GM19372 (cell line): ENCODE data around the gene RNF2.

Experiments
- ATAC-seq: cut with Tn5 transposase; IDR thresholded peaks from one replicate; pipeline ENCODE4 v1.9.1; 2021; ENCODE audit warnings: mild to moderate bottlenecking, low read depth, moderate library complexity; ENCODE audit not compliant: unreplicated experiment

The RNF2 gene

GRCh38 chr1:185087101-185087500 lies 41.7 kb downstream of the RNF2 start:
- ATAC-seq, result no peak

DNA sequence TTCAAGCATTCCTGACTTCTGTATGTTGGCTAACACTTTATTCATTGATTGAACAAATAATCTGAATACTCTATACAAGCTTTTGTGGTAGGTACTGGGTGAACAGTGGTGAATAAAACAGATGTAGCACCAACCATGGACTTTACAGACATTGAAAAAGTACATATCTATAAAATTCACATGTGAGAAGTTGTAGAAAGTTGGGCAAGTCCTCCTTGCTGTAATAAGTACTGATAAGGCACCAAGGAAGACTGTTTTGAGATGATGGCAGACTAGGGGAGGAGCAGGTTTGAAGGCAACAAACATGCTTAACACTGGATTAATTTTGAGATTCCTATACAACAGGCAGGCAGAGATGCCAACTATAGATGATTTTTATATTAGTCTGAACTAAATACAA lies 42.4 kb downstream of the RNF2 start:
- no peak for ATAC-seq

DNA sequence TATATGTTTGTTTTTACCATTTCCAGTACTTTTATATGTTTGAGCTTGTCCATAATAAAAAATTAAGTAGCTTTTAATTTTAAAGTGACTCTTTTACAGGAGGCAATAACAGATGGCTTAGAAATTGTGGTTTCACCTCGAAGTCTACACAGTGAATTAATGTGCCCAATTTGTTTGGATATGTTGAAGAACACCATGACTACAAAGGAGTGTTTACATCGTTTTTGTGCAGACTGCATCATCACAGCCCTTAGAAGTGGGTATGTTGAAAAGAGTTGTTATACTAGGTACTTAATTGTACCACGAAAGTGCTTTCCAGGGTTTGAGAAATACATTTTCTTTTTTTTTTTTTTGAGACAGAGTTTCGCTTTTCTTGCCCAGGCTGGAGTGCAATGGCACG lies 46.1 kb downstream of the RNF2 start:
- no peak for ATAC-seq

- ATAC-seq, result no peak
Observed at GRCh38 chr1:185094761-185095160, 49.4 kb downstream of the RNF2 start.

DNA sequence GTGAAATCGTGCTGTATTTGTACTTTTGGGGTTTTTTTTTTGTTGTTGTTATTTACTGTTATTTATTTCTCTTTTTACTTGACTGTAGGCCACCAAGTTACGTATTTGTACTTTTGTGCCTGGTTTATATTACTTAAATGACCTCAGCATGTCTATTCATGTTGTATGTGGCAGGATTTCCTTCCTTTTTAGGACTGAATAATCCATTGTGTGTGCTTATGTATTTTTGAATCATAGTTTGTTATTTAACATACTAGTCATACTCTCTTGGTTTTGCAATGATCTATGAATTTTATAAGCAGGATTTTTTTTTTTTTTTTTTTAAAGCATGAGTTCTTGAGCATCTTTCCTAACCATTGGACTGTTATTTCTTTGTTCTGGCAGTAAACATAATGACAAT lies 51.2 kb downstream of the RNF2 start:
- no peak for ATAC-seq

DNA sequence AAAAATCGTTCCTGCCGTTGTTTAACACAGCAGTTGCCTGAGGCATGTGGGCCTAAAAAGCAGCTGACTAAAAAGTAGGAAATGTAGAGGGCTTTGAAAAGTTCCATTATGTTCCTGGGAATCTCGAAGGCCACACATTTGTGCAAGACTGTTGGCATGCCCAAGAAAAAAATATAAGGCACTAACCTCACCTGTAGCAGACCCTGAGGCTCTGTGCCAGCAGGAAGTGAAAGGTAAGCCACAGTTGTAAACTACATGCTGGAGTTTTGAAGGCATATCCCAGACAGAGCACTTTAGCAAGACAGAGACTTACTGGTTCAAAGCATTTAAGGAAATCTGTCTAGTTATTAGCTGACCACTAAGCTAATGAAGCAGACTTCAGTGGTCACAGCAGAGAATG lies 58.7 kb downstream of the RNF2 start:
- no peak for ATAC-seq

- ATAC-seq, result no peak
Observed at GRCh38 chr1:185105121-185105520, 59.8 kb downstream of the RNF2 start.

- ATAC-seq, result no peak
Observed at GRCh38 chr1:185108321-185108720, 63.0 kb downstream of the RNF2 start.

GRCh38 chr1:185110145-185110544 lies 64.8 kb downstream of the RNF2 start:
- ATAC-seq, result no peak

DNA sequence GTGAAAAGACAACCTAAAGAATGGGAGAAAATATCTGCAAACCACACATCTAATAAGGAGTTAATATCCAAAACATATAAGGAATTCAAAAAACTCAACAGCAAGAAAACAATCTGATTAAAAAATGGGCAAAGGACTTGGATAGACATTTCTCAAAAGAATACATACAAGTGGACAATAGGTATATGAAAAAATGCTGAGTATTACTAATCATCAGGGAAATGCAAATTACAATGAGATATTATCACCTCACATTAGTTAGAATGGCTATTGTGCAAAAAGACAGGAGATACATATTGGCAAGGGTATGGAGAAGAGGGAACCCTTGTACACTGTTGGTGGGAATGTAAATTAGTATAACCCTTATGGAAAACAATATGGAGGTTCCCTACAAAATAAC lies 66.5 kb downstream of the RNF2 start:
- ATAC-seq, result no peak

- ATAC-seq, result no peak
Observed at GRCh38 chr1:185112356-185112755, 67.0 kb downstream of the RNF2 start.

DNA sequence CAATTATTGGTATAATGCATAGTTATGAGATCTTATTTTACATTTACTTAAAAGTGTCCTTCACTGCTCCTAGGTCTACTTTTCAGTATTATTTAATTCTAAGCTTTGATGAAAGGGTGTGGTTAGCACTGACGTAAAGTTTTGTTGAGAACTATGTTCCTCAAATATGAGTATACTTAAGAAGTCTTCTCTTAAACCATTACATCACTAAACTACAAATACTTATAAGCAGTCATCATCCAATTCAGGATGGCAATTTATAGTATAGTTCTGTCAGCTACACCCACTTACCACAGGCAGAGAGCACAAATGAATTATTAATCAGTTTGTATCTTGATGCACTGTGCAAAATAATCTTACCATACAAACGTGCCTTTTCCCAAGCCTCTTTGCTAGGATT lies 84.3 kb downstream of the RNF2 start:
- ATAC-seq, result no peak

DNA sequence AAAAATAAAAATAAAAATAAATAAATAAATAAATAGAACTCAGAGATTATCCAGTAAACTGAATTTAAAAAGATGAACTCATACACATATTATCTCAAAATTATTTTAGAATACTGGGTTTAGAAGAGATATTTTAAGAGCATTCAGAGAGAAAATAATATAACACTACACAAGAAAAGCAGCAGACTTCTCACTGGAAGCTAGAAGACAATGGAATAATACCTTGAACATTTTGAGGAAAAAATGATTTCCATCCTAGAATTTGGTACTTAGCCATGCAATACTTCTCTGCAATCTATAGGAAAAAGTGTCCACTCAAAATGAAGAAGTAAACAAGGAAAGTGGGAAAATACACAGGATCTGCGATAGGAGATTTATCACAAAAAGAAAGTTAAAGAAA lies 87.2 kb downstream of the RNF2 start:
- no peak for ATAC-seq

DNA sequence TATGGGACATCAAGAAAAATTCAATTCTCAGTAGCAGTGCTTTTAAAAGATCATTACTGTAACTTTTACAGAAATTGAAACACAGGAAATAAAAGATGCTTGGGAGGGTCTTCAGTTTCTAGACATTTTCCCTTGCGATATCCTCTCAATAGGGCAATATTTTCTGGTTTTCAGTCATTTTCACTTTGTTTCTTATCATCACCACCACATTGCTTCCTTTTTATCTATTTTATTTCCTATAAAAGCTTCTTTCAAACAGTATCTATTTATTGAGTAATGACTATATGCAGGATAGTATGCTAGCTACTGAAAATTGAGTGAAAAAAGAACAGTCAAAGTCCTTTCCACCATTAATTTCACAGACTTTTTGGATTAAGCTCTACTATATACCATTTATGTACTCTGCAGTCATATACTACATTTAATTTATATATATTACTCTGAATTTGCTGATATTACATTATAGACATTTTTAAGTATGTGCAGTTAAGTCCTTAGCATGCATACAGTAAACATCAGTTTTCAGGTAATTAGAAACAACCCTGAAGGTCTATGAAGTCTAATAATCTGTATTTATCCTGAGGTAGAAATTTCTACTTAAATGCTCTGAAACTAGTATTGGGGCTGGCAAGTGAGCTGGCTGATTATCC lies 92.7 kb downstream of the RNF2 start:
- ATAC-seq, result no peak

DNA sequence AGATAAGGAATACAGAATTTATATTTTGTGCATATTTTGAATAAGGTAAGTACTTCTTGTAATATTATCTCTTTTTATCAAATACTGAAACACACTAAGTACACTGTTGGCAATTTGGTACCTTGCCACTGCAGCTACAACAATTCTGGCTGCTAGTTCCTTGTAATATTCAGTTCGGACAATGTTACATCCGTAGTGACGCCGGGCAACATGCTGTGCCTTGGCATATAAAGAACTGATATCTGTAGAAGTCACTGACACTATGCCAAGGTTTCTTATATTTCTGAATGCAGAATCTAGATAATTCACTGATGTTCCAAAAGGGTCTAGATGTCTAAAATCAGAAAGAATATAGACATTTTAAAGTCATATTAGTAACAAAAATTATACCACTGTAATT lies 93.9 kb downstream of the RNF2 start:
- no peak for ATAC-seq

- no peak for ATAC-seq
Observed at GRCh38 chr1:185144233-185144632, 98.9 kb downstream of the RNF2 start.

- ATAC-seq, result no peak
Observed at GRCh38 chr1:185151215-185151614, 105.9 kb downstream of the RNF2 start.
